GM12878 (cell line): ENCODE data around the gene AP4S1. TPM values are rescaled to one million over a fixed set of nuclear protein-coding genes. Genes with fewer than 3 reads are reported as not detected.

Experiments used
- ATAC-seq: fragments of 200-7000 bp; cut with Tn5 transposase; 3 replicates; pipeline ENCODE4 v1.9.1; 2020; ENCODE audit warnings: mild to moderate bottlenecking, moderate library complexity
- BruUV-seq: library from RNA; stranded (reverse); fragments of 400-500 nt; replicated peaks from 2 replicates; lab custom pipeline; 2021; lab: Mats Ljungman, UMichigan
- CTCF ChIA-PET: fragments of 300-600 bp; sonication (Branson Sonifier 250); formaldehyde crosslinking; extraction: SDS; loops from one replicate; lab custom pipeline; 2021; ENCODE audit warnings: inconsistent platforms; lab: Yijun Ruan, JAX
- POLR2A ChIA-PET: fragments of 350-600 bp; formaldehyde crosslinking; extraction: SDS; loops from one replicate; lab custom pipeline; 2021; ENCODE audit warnings: inconsistent platforms; lab: Charles Lee
- RAD21 ChIA-PET: fragments of 300-600 bp; sonication (Branson Sonifier 250); formaldehyde crosslinking; loops from one replicate; lab custom pipeline; 2023; ENCODE audit warnings: antibody characterized with exemption; ENCODE audit not compliant: unreplicated experiment; lab: Charles Lee
- SMC1A ChIA-PET: fragments of 300-600 bp; sonication (Branson Sonifier 250); formaldehyde crosslinking; loops from one replicate; lab custom pipeline; 2023; ENCODE audit not compliant: unreplicated experiment, uncharacterized antibody; lab: Charles Lee
- DNase-seq: peaks from one replicate; pipeline ENCODE4 v3.0.0-alpha.2; 2011; ENCODE audit warnings: low read depth, low spot score
- FAIRE-seq: peaks from 3 replicates; lab custom pipeline; 2011; peaks lifted over from hg19 to GRCh38; lab: Jason Lieb, UNC
- H2AFZ ChIP-seq: 2 replicates; pipeline ENCODE4 v1.6.0; 2011; ENCODE audit warnings: low read depth, low read length, control low read depth; ENCODE audit not compliant: control insufficient read depth
- H3K27ac ChIP-seq: 2 replicates; pipeline ENCODE4 v1.5.1; 2011; ENCODE audit warnings: control low read depth; ENCODE audit not compliant: control insufficient read depth, insufficient read depth
- H3K27me3 ChIP-seq, 2 experiments: replicated peaks in 1 of 2; 2 replicates each; pipeline versions ENCODE4 v1.6.0 to v1.6.1; 2011; ENCODE audit warnings: low read length in 1 of 2; ENCODE audit not compliant: control insufficient read depth in 2 of 2, insufficient read depth in 2 of 2
- H3K36me3 ChIP-seq, 2 experiments: 2 replicates each; pipeline ENCODE4 v1.5.1; 2011; ENCODE audit warnings: low read length in 1 of 2; ENCODE audit not compliant: control insufficient read depth in 2 of 2, insufficient read depth in 2 of 2
- H3K4me1 ChIP-seq: 2 replicates; pipeline ENCODE4 v1.6.1; 2011; ENCODE audit warnings: mild to moderate bottlenecking, low read length, moderate library complexity, mixed read lengths; ENCODE audit not compliant: control insufficient read depth, insufficient read depth
- H3K4me2 ChIP-seq: 2 replicates; pipeline ENCODE4 v1.6.0; 2011; ENCODE audit warnings: control low read depth; ENCODE audit not compliant: control insufficient read depth, insufficient read depth
- H3K4me3 ChIP-seq: fragments of 200-600 bp; sonication (generic); 2 replicates; pipeline ENCODE4 v1.5.1; 2016
- H3K79me2 ChIP-seq: 2 replicates; pipeline ENCODE4 v1.6.0; 2011; ENCODE audit warnings: low read length; ENCODE audit not compliant: control insufficient read depth, insufficient read depth
- H3K9ac ChIP-seq: 2 replicates; pipeline ENCODE4 v1.8.0; 2011; ENCODE audit warnings: low read length, control low read depth, mixed read lengths; ENCODE audit not compliant: control insufficient read depth, insufficient read depth
- H3K9me3 ChIP-seq: replicated peaks from 3 replicates; pipeline ENCODE4 v1.5.1; 2011; ENCODE audit warnings: mild to moderate bottlenecking, low read length; ENCODE audit not compliant: control insufficient read depth, insufficient read depth
- H4K20me1 ChIP-seq: 2 replicates; pipeline ENCODE4 v1.6.0; 2011; ENCODE audit not compliant: control insufficient read depth, insufficient read depth
- ATF2 ChIP-seq: IDR thresholded peaks from 2 replicates; pipeline ENCODE4 v1.6.1; 2012; ENCODE audit warnings: low read length, inconsistent platforms
- ATF7 ChIP-seq: fragments of 450-650 bp; IDR thresholded peaks from 2 replicates; pipeline ENCODE4 v1.6.1; 2016; ENCODE audit warnings: low read depth, mild to moderate bottlenecking
- MYC ChIP-seq: IDR thresholded peaks from 2 replicates; pipeline ENCODE4 v1.6.1; 2011; ENCODE audit warnings: mild to moderate bottlenecking, low read length, moderate library complexity, inconsistent platforms; ENCODE audit not compliant: insufficient read depth, insufficient replicate concordance, insufficient read length, severe bottlenecking
- POLR2A ChIP-seq: IDR thresholded peaks from 2 replicates; pipeline ENCODE4 v1.6.1; 2011; ENCODE audit warnings: low read depth, mild to moderate bottlenecking, low read length
- POLR2AphosphoS5 ChIP-seq: IDR thresholded peaks from 2 replicates; pipeline ENCODE4 v1.6.1; 2011; ENCODE audit warnings: mild to moderate bottlenecking, low read length, inconsistent platforms
- RB1 ChIP-seq: fragments of 450-650 bp; formaldehyde crosslinking; IDR thresholded peaks from 2 replicates; pipeline ENCODE4 v1.6.1; 2017; ENCODE audit warnings: mild to moderate bottlenecking, borderline replicate concordance
- SPI1 ChIP-seq: IDR thresholded peaks from 2 replicates; pipeline ENCODE4 v1.6.1; 2011; ENCODE audit warnings: low read depth, mild to moderate bottlenecking, low read length, moderate library complexity, borderline replicate concordance; ENCODE audit not compliant: insufficient read depth
- ZZZ3 ChIP-seq: IDR thresholded peaks from 2 replicates; pipeline ENCODE4 v1.6.1; 2011; ENCODE audit warnings: low read depth; ENCODE audit not compliant: control insufficient read depth, insufficient read length
- WGBS: methylation state at CpG from one replicate; pipeline ENCODE4 v1.1.6; 2016; ENCODE audit warnings: low lambda C conversion rate; ENCODE audit not compliant: insufficient replicate concordance, insufficient coverage; ENCODE audit errors: missing lambda C conversion rate; 5-methylcytosine and 5-hydroxymethylcytosine counted together
- in situ Hi-C: fragments of 300-500 bp; cut with MboI; formaldehyde crosslinking; loops from 9 replicates; pipeline ENCODE4 v1.14.3; 2018; ENCODE audit warnings: mixed read lengths
- intact Hi-C: fragments of 100-400 bp; cut with micrococcal nuclease; formaldehyde crosslinking; loops from one replicate; pipeline ENCODE4 v1.14.2; 2022; ENCODE audit not compliant: unreplicated experiment
- polyA plus RNA-seq, 11 experiments: library from polyadenylated mRNA; depleted of rRNA in 4 of 11; unstranded in 6 of 11; stranded (reverse) in 5 of 11; fragments of >200 nt; fragmentation: Nextera tagmentation in 4 of 11; fragmentation: Illumina TruSeq in 1 of 11; extraction: Ambion mirVana in 4 of 11; extraction: Trizol in 1 of 11; gene quantifications; 1 replicate in 1 of 11; 2 replicates in 10 of 11; pipeline versions ENCODE4 v1.2.1 to v1.2.3, GENCODE V29; 2011 to 2016; ENCODE audit warnings: inconsistent platforms in 2 of 11, missing spikeins in 2 of 11, low read depth in 1 of 11
- total RNA-seq, 4 experiments: library from RNA; depleted of rRNA in 3 of 4; stranded (reverse); fragments of >200 nt in 3 of 4; fragmentation: Illumina TruSeq in 1 of 4; extraction: Trizol in 1 of 4; gene quantifications; 2 replicates each; pipeline versions ENCODE4 v1.2.1 to v1.2.3, GENCODE V29; 2013 to 2021
- TF ChIP-seq, protein P1 (sequence below): IDR thresholded peaks from 2 replicates; pipeline ENCODE4 v1.6.1; 2012; ENCODE audit warnings: mild to moderate bottlenecking, low read depth, low read length

AP4S1 gene
- total and polyA plus RNA-seq, 10 of the 15 experiments (the other 5 are each of a cell fraction or from before 2014, with no cell fraction given): 3.6 to 9.0 (median 5.7) TPM

DNA sequence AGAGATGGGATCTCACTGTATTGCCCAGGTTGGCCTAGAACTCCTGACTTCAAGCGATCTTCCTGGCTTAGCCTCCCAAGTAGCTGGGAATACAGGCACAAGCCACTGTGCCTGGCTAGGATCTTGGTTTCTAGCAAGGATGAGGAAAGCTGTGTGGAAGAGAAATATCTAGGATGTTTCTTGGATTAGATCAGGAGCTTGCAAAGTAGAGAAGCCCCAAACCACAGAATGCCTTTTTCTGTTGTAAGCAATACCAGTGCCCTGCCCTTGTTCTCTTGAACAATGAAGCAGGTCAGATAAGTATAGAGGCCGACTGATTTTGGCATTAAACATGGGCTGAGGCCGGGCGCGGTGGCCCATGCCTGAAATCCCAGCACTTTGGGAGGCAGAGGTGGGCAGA, 45.0 kb downstream of the AP4S1 start:
- Histone ChIP-seq H3K9me3 (no peaks in the 10 kb centered on the region), H3K27me3 (no peaks in the 10 kb centered on the region), H3K9ac (no peak overlapping the region), H3K79me2 (no peaks in the 10 kb centered on the region), H3K4me3 (no peak overlapping the region), H3K27ac (no peak overlapping the region), H4K20me1 (no peaks in the 10 kb centered on the region), H3K4me1 (peaks cover 4% of the 10 kb centered on the region; the same call in 1 of the 2 replicates), H3K36me3 (no peaks in the 10 kb centered on the region), H2AFZ (no peak overlapping the region), H3K4me2 (no peak overlapping the region)
- RAD21 ChIA-PET: no interaction called here
- no TSS peak for BruUV-seq
- no peak for FAIRE-seq
- WGBS: 87% methylated on average over 5 of the region's 5 CpGs
- DNase-seq: no peak
- SMC1A ChIA-PET: no interaction called here
- CTCF ChIA-PET: interaction anchor here (0.8 to 0.9 kb wide), 2 partner anchors 13 to 78 kb away, joined by 3 read pairs; no protein-coding TSS in a partner anchor
- POLR2A ChIA-PET: no interaction called here
- no peak for ATAC-seq
- no peak for TF ChIP-seq POLR2A
- no peak for TF ChIP-seq RB1
- TF ChIP-seq POLR2AphosphoS5: no peak
- no peak for TF ChIP-seq ATF2
- TF ChIP-seq ZZZ3: no peak
- TF ChIP-seq ATF7: no peak
- TF ChIP-seq, protein P1, sequence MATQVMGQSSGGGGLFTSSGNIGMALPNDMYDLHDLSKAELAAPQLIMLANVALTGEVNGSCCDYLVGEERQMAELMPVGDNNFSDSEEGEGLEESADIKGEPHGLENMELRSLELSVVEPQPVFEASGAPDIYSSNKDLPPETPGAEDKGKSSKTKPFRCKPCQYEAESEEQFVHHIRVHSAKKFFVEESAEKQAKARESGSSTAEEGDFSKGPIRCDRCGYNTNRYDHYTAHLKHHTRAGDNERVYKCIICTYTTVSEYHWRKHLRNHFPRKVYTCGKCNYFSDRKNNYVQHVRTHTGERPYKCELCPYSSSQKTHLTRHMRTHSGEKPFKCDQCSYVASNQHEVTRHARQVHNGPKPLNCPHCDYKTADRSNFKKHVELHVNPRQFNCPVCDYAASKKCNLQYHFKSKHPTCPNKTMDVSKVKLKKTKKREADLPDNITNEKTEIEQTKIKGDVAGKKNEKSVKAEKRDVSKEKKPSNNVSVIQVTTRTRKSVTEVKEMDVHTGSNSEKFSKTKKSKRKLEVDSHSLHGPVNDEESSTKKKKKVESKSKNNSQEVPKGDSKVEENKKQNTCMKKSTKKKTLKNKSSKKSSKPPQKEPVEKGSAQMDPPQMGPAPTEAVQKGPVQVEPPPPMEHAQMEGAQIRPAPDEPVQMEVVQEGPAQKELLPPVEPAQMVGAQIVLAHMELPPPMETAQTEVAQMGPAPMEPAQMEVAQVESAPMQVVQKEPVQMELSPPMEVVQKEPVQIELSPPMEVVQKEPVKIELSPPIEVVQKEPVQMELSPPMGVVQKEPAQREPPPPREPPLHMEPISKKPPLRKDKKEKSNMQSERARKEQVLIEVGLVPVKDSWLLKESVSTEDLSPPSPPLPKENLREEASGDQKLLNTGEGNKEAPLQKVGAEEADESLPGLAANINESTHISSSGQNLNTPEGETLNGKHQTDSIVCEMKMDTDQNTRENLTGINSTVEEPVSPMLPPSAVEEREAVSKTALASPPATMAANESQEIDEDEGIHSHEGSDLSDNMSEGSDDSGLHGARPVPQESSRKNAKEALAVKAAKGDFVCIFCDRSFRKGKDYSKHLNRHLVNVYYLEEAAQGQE: no peak
- no peak for TF ChIP-seq MYC
- no peak for TF ChIP-seq SPI1
- intact Hi-C loops: no loop called here
- in situ Hi-C loops: no loop called here
